Measurements from ENCODE around the gene REEP5.

DNA sequence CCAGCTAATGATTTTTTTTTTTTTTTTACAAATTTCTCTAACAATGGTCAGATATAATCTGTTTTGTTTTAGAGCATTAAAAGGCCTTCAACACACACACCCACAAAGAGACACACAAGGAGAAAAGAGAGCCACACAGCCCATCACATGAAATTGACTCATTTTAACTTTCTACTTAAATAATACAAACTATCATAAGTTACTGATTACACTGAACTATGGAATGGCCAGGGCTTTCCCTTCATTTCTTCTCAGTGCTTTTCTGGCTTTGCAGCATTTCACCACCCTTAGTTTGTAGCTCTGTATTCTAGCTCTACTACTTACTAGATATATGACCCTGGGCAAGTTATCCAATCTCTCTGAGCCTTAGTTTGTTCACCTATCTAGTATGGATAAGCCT lies 13.2 kb downstream of the REEP5 start:
- TF ChIP-seq, protein P1, sequence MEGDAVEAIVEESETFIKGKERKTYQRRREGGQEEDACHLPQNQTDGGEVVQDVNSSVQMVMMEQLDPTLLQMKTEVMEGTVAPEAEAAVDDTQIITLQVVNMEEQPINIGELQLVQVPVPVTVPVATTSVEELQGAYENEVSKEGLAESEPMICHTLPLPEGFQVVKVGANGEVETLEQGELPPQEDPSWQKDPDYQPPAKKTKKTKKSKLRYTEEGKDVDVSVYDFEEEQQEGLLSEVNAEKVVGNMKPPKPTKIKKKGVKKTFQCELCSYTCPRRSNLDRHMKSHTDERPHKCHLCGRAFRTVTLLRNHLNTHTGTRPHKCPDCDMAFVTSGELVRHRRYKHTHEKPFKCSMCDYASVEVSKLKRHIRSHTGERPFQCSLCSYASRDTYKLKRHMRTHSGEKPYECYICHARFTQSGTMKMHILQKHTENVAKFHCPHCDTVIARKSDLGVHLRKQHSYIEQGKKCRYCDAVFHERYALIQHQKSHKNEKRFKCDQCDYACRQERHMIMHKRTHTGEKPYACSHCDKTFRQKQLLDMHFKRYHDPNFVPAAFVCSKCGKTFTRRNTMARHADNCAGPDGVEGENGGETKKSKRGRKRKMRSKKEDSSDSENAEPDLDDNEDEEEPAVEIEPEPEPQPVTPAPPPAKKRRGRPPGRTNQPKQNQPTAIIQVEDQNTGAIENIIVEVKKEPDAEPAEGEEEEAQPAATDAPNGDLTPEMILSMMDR (conservative IDR thresholded peaks at IDR 0.05): no peak
- no peak for TF ChIP-seq ZFX (IDR thresholded peaks at IDR 0.05)

All from C4-2B (cell line).